Fibroblast of lung (primary cell): ENCODE data around the gene TENM3.

ENCODE experiments used
- EZH2 ChIP-seq: IDR thresholded peaks from 2 replicates; pipeline ENCODE4 v1.5.1; 2012; ENCODE audit warnings: low read length, control low read depth, mild to moderate bottlenecking; ENCODE audit errors: missing control alignments
- TF ChIP-seq, protein P1 (sequence below), 2 donors: IDR thresholded peaks in 1 of 2; conservative IDR thresholded peaks in 1 of 2; 1 replicate in 1 of 2; 2 replicates in 1 of 2; pipeline ENCODE4 v1.5.1; 2011 to 2012; ENCODE audit warnings: low read length in 2 of 2, control low read depth in 1 of 2, inconsistent platforms in 1 of 2, low read depth in 1 of 2, mild to moderate bottlenecking in 1 of 2

DNA sequence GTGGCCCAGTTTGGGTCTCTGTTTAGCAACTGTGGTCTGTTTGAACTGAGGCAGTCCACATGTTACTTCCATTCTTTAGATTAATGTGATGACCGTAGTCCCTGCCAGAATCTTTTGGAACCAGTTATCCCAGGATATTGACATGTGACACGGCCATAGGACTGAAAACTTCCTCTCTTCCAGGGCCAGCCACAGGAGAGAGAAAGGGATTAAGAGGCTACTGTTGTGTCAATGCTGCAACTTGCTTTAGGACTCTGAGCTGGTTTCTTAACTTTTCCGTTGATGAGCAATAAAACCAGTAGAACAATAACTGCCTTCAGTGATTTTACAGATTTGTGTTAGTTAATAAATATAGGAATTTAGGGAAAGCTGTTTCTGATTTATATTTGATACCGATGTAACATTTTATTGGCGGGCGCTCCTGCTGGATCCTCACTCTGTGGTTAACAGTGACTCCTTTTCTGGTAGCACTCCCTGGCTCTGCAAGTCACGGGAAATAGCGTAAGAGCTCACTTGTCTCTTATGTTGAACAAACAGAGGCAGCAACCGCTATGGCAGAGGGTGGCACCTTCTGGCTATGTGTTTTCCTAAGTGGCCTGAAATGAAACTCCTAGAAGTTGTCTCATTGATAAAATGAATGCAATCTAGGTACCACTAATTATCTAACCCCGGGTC, 2.5 kb downstream of the TENM3 start:
- TF ChIP-seq, protein P1, sequence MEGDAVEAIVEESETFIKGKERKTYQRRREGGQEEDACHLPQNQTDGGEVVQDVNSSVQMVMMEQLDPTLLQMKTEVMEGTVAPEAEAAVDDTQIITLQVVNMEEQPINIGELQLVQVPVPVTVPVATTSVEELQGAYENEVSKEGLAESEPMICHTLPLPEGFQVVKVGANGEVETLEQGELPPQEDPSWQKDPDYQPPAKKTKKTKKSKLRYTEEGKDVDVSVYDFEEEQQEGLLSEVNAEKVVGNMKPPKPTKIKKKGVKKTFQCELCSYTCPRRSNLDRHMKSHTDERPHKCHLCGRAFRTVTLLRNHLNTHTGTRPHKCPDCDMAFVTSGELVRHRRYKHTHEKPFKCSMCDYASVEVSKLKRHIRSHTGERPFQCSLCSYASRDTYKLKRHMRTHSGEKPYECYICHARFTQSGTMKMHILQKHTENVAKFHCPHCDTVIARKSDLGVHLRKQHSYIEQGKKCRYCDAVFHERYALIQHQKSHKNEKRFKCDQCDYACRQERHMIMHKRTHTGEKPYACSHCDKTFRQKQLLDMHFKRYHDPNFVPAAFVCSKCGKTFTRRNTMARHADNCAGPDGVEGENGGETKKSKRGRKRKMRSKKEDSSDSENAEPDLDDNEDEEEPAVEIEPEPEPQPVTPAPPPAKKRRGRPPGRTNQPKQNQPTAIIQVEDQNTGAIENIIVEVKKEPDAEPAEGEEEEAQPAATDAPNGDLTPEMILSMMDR (conservative IDR thresholded peaks at IDR 0.05 in 1 of 2, IDR thresholded peaks at IDR 0.05 in 1 of 2; ENCODE audit: low read depth in 1 of 2, low read length in 2 of 2) = no peak
- TF ChIP-seq EZH2 = no peak
